Suprapubic skin (tissue), 4 donors: ENCODE measurements around the gene SLCO3A1. TPM values are rescaled to one million over a fixed set of nuclear protein-coding genes. Genes with fewer than 3 reads are reported as not detected.

Experiments used
- DNase-seq, 2 donors: peaks; one replicate each; pipeline ENCODE4 v3.0.0-alpha.2; 2019; ENCODE audit warnings: low spot score in 2 of 2
- H3K27ac ChIP-seq: fragments of 200-600 bp; sonication (generic); one replicate; pipeline ENCODE4 v1.5.1; 2019
- H3K27me3 ChIP-seq: fragments of 200-600 bp; sonication (generic); one replicate; pipeline ENCODE4 v1.5.1; 2019
- H3K36me3 ChIP-seq: fragments of 200-600 bp; sonication (generic); one replicate; pipeline ENCODE4 v1.5.1; 2019
- H3K4me1 ChIP-seq: fragments of 200-600 bp; sonication (generic); one replicate; pipeline ENCODE4 v1.5.1; 2019
- H3K4me3 ChIP-seq: fragments of 200-600 bp; sonication (generic); one replicate; pipeline ENCODE4 v1.5.1; 2019; ENCODE audit warnings: mild to moderate bottlenecking
- H3K9me3 ChIP-seq: fragments of 200-600 bp; sonication (generic); one replicate; pipeline ENCODE4 v1.5.1; 2019
- EP300 ChIP-seq: sonication (generic); formaldehyde crosslinking; IDR thresholded peaks from one replicate; pipeline ENCODE4 v1.6.1; 2017; ENCODE audit warnings: antibody characterized with exemption
- POLR2A ChIP-seq, 2 donors: fragments of 450-650 bp; IDR thresholded peaks; one replicate each; pipeline ENCODE4 v1.6.1; 2017; ENCODE audit warnings: antibody characterized with exemption in 2 of 2, mild to moderate bottlenecking in 2 of 2, moderate library complexity in 2 of 2
- POLR2AphosphoS5 ChIP-seq, 3 donors: sonication (generic); formaldehyde crosslinking; IDR thresholded peaks; one replicate each; pipeline ENCODE4 v1.6.1; 2017; ENCODE audit warnings: antibody characterized with exemption in 3 of 3
- WGBS: methylation state at CpG from one replicate; pipeline ENCODE4 v1.1.5; 2018; 5-methylcytosine and 5-hydroxymethylcytosine counted together
- total RNA-seq, 4 donors: library from RNA; depleted of rRNA; stranded (reverse); fragments of >200 nt; gene quantifications; one replicate each; pipeline ENCODE4 v1.1.0, GENCODE V29; 2016
- TF ChIP-seq, protein P1 (sequence below), 2 donors: fragments of 200-600 bp in 1 of 2; fragments of 450-650 bp in 1 of 2; sonication (generic) in 1 of 2; IDR thresholded peaks; one replicate each; pipeline ENCODE4 v1.5.1; 2016 to 2019; ENCODE audit warnings: antibody characterized with exemption in 2 of 2, mild to moderate bottlenecking in 1 of 2, moderate library complexity in 1 of 2

SLCO3A1 gene
- 100 to 1,000 TPM in 1 of 4 donors, 10 to 100 TPM in 3; 29.0 to 131 (median 44.6) TPM for total RNA-seq

- DNase-seq = peak; percentile 86 to 89
- Histone ChIP-seq H3K4me3 (peak within 1 kb of the TSS; percentile 69), H3K9me3 (no peaks in the 10 kb centered on the region), H3K4me1 (peaks cover 43% of the 10 kb centered on the region), H3K27ac (peak within 1 kb of the TSS; percentile 92), H3K27me3 (no peaks in the 10 kb centered on the region), H3K36me3 (no peaks in the 10 kb centered on the region)
- TF ChIP-seq POLR2AphosphoS5 (IDR thresholded peaks at IDR 0.05) (no peak), EP300 (no peak), POLR2A (IDR thresholded peaks at IDR 0.05) (no peak)
- TF ChIP-seq, protein P1, sequence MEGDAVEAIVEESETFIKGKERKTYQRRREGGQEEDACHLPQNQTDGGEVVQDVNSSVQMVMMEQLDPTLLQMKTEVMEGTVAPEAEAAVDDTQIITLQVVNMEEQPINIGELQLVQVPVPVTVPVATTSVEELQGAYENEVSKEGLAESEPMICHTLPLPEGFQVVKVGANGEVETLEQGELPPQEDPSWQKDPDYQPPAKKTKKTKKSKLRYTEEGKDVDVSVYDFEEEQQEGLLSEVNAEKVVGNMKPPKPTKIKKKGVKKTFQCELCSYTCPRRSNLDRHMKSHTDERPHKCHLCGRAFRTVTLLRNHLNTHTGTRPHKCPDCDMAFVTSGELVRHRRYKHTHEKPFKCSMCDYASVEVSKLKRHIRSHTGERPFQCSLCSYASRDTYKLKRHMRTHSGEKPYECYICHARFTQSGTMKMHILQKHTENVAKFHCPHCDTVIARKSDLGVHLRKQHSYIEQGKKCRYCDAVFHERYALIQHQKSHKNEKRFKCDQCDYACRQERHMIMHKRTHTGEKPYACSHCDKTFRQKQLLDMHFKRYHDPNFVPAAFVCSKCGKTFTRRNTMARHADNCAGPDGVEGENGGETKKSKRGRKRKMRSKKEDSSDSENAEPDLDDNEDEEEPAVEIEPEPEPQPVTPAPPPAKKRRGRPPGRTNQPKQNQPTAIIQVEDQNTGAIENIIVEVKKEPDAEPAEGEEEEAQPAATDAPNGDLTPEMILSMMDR (IDR thresholded peaks at IDR 0.05) = no peak
- 0% methylated on average over 7 of the region's 67 CpGs for WGBS
Observed at GRCh38 chr15:91853511-91853947, at the start of gene SLCO3A1. Gene SLCO3A1, plus strand, starts transcription at chr15:91853708.

DNA sequence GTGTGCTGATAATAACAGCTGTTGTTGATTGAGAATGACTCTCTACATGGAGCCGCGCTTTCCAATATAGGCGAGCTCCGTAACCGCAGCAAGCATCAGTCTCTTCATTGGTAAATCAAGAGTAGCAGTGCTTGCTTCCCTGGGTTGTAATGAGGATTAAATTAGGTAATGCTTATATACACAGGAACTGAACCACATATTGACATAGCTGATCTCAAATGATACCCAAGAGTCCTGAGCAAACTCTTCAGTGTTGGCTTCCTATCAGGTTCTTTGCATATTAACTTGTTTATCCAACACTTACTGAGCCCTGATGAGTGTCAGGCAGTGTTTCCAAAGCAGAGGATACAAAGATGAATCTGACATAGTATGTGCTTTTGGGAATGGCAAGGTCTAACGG is 46.4 kb upstream of the SLCO3A1 start:
- DNase-seq = no peak
- TF ChIP-seq POLR2AphosphoS5 (IDR thresholded peaks at IDR 0.05) (no peak), EP300 (no peak), POLR2A (IDR thresholded peaks at IDR 0.05) (no peak)
- TF ChIP-seq, protein P1 (IDR thresholded peaks at IDR 0.05) = no peak
- no peak overlapping the region for H3K4me3 ChIP-seq

GRCh38 chr15:91813924-91814323 is 39.6 kb upstream of the SLCO3A1 start:
- H3K4me1 ChIP-seq = no peaks in the 10 kb centered on the region
- no peak overlapping the region for H3K4me3 ChIP-seq
- no peak for DNase-seq
- WGBS = 90% methylated on average over 2 of the region's 2 CpGs
- no peaks in the 10 kb centered on the region for H3K36me3 ChIP-seq
- no peak overlapping the region for H3K27ac ChIP-seq
- peaks cover 18% of the 10 kb centered on the region for H3K9me3 ChIP-seq
- H3K27me3 ChIP-seq = no peaks in the 10 kb centered on the region
- TF ChIP-seq POLR2A (IDR thresholded peaks at IDR 0.05) (no peak), POLR2AphosphoS5 (IDR thresholded peaks at IDR 0.05) (no peak), EP300 (no peak)
- TF ChIP-seq, protein P1 (IDR thresholded peaks at IDR 0.05) = no peak

More for the DNA sequence above, 46.4 kb upstream of the SLCO3A1 start:
- Histone ChIP-seq H3K4me1 (no peaks in the 10 kb centered on the region), H3K9me3 (no peaks in the 10 kb centered on the region), H3K36me3 (no peaks in the 10 kb centered on the region), H3K27me3 (no peaks in the 10 kb centered on the region), H3K27ac (no peak overlapping the region)
- 93% methylated on average over 6 of the region's 6 CpGs for WGBS

DNA sequence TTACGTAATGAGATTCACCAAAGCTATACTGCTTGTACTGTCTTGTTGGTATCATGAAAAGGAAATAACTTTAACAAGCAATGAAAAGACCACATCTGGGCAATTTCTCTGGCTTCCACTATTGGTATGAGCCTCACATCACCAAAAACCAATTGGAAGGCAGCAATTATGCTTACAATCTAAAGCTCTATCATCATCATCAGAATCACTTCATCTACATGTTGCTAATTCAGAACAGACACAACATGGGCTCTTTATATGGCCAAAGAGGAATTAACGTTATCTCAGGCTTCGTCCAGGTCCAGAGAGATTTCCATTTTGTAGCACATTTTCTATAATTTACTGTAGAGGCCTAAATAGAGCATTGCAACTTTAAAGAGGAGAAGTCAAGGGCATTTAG is 36.6 kb upstream of the SLCO3A1 start:
- Histone ChIP-seq H3K27ac (no peak overlapping the region), H3K9me3 (peaks cover 18% of the 10 kb centered on the region), H3K4me1 (no peaks in the 10 kb centered on the region), H3K4me3 (no peak overlapping the region), H3K36me3 (no peaks in the 10 kb centered on the region), H3K27me3 (no peaks in the 10 kb centered on the region)
- 84% methylated on average over 3 of the region's 3 CpGs for WGBS
- TF ChIP-seq EP300 = no peak
- TF ChIP-seq POLR2AphosphoS5 (IDR thresholded peaks at IDR 0.05) = no peak
- TF ChIP-seq POLR2A (IDR thresholded peaks at IDR 0.05) = no peak
- TF ChIP-seq, protein P1 (IDR thresholded peaks at IDR 0.05) = no peak
- no peak for DNase-seq

DNA sequence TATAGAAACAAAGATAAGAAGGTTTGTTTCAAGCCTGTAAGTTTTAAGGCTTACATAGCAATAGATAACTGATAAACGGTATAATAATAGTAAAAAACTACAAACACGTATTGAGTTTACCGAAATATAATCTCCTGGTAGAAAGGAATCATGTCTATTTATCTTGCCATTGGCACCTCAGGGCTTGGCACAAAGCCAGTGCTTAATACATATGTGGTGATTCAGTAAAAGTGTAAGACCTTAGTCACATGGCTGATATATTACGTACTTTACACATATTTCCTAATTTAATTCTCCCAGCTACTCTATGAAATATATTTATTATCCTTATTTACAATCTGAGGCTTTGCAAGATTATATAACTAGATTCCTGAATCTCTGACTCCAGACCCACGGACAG is 32.0 kb upstream of the SLCO3A1 start:
- WGBS = 47% methylated on average over 5 of the region's 5 CpGs
- no peak overlapping the region for H3K4me3 ChIP-seq
- DNase-seq = no peak
- no peaks in the 10 kb centered on the region for H3K9me3 ChIP-seq
- no peaks in the 10 kb centered on the region for H3K36me3 ChIP-seq
- TF ChIP-seq, protein P1 (IDR thresholded peaks at IDR 0.05) = no peak
- TF ChIP-seq POLR2A (IDR thresholded peaks at IDR 0.05) (no peak), POLR2AphosphoS5 (IDR thresholded peaks at IDR 0.05) (no peak), EP300 (no peak)
- H3K4me1 ChIP-seq = no peaks in the 10 kb centered on the region
- H3K27me3 ChIP-seq = no peaks in the 10 kb centered on the region
- no peak overlapping the region for H3K27ac ChIP-seq
